Measurements from ENCODE around the gene RUNX2.
"Not testable (repeated sequence)": the region's sequence is repeated elsewhere in the genome, so short reads cannot be mapped to it uniquely, and the experiment has no call there.

RUNX2 gene

GRCh38 chr6:45531999-45532595 is 204.0 kb downstream of the RUNX2 start:
- no peak for DNase-seq

GRCh38 chr6:45532721-45533210 is 204.6 kb downstream of the RUNX2 start:
- no peak for DNase-seq

GRCh38 chr6:45533386-45533785 is 205.3 kb downstream of the RUNX2 start:
- no peak for DNase-seq

- no peak for DNase-seq
Measured at GRCh38 chr6:45535933-45536332, 207.8 kb downstream of the RUNX2 start.

- DNase-seq, result no peak
Measured at GRCh38 chr6:45537539-45537938, 209.4 kb downstream of the RUNX2 start.

GRCh38 chr6:45538641-45539547 is 210.8 kb downstream of the RUNX2 start:
- no peak for DNase-seq

GRCh38 chr6:45540375-45540920 is 212.3 kb downstream of the RUNX2 start:
- DNase-seq, result no peak

- DNase-seq, result no peak
Measured at GRCh38 chr6:45541934-45542333, 213.8 kb downstream of the RUNX2 start.

- no peak for DNase-seq
Measured at GRCh38 chr6:45543298-45544235, 215.4 kb downstream of the RUNX2 start.

- no peak for DNase-seq
Measured at GRCh38 chr6:45545416-45545815, 217.3 kb downstream of the RUNX2 start.

- no peak for DNase-seq
Measured at GRCh38 chr6:45548657-45549515, 220.8 kb downstream of the RUNX2 start.

- no peak for DNase-seq
Measured at GRCh38 chr6:45552536-45552935, 224.4 kb downstream of the RUNX2 start.

- DNase-seq, result no peak
Measured at GRCh38 chr6:45553730-45554344, 225.7 kb downstream of the RUNX2 start.

GRCh38 chr6:45554591-45554990 is 226.5 kb downstream of the RUNX2 start:
- no peak for DNase-seq

GRCh38 chr6:45555981-45556771 is 228.0 kb downstream of the RUNX2 start:
- no peak for DNase-seq

GRCh38 chr6:45556828-45557227 is 228.7 kb downstream of the RUNX2 start:
- DNase-seq, result no peak

- no peak for DNase-seq
Measured at GRCh38 chr6:45557454-45557853, 229.3 kb downstream of the RUNX2 start.

- DNase-seq, result no peak
Measured at GRCh38 chr6:45558858-45559257, 230.7 kb downstream of the RUNX2 start.

GRCh38 chr6:45560321-45560820 is 232.2 kb downstream of the RUNX2 start:
- DNase-seq, result not testable (repeated sequence)

- no peak for DNase-seq
Measured at GRCh38 chr6:45562171-45562570, 234.0 kb downstream of the RUNX2 start.
